Hepatocyte (in vitro differentiated cells): Measurements from ENCODE around the gene CAPZB. TPM values are rescaled to one million over a fixed set of nuclear protein-coding genes. Genes with fewer than 3 reads are reported as not detected.

Experiments used
- DNase-seq: peaks from one replicate; pipeline ENCODE4 v3.0.0-alpha.2; 2016; ENCODE audit warnings: low spot score
- H2AFZ ChIP-seq: fragments of 200-600 bp; sonication (generic); 2 replicates; pipeline ENCODE4 v1.6.0; 2016; ENCODE audit warnings: antibody characterized with exemption, mild to moderate bottlenecking
- H3K27ac ChIP-seq: fragments of 200-600 bp; sonication (generic); 2 replicates; pipeline ENCODE4 v1.5.1; 2016; ENCODE audit warnings: mild to moderate bottlenecking
- H3K27me3 ChIP-seq: fragments of 200-600 bp; sonication (generic); 2 replicates; pipeline ENCODE4 v1.6.1; 2016
- H3K36me3 ChIP-seq: fragments of 200-600 bp; sonication (generic); replicated peaks from 2 replicates; pipeline ENCODE4 v1.5.1; 2016; ENCODE audit warnings: low read depth; ENCODE audit not compliant: insufficient read depth
- H3K4me1 ChIP-seq: fragments of 200-600 bp; sonication (generic); 2 replicates; pipeline ENCODE4 v1.5.1; 2016; ENCODE audit warnings: mild to moderate bottlenecking, moderate library complexity; ENCODE audit not compliant: insufficient read depth
- H3K4me2 ChIP-seq: fragments of 200-600 bp; sonication (generic); 2 replicates; pipeline ENCODE4 v1.6.0; 2016
- H3K4me3 ChIP-seq: fragments of 200-600 bp; sonication (generic); 2 replicates; pipeline ENCODE4 v1.5.1; 2016; ENCODE audit warnings: mild to moderate bottlenecking
- H3K79me2 ChIP-seq: fragments of 200-600 bp; sonication (generic); 2 replicates; pipeline ENCODE4 v1.6.0; 2017; ENCODE audit warnings: mild to moderate bottlenecking
- H3K9me2 ChIP-seq: fragments of 200-600 bp; sonication (generic); replicated peaks from 2 replicates; pipeline ENCODE4 v1.6.0; 2017; ENCODE audit warnings: mild to moderate bottlenecking; ENCODE audit not compliant: insufficient read depth
- H3K9me3 ChIP-seq: fragments of 200-600 bp; sonication (generic); 2 replicates; pipeline ENCODE4 v1.5.1; 2016; ENCODE audit warnings: low read depth, mild to moderate bottlenecking
- H4K20me1 ChIP-seq: fragments of 200-600 bp; sonication (generic); 2 replicates; pipeline ENCODE4 v1.6.0; 2016; ENCODE audit warnings: mild to moderate bottlenecking; ENCODE audit not compliant: insufficient read depth, poor library complexity, severe bottlenecking
- CTCF ChIP-seq: fragments of 200-600 bp; sonication (generic); IDR thresholded peaks from 2 replicates; pipeline ENCODE4 v1.5.1; 2016; ENCODE audit warnings: antibody characterized with exemption, mild to moderate bottlenecking; ENCODE audit not compliant: poor library complexity
- EZH2 ChIP-seq: fragments of 200-600 bp; sonication (generic); IDR thresholded peaks from 2 replicates; pipeline ENCODE4 v1.6.1; 2016; ENCODE audit warnings: antibody characterized with exemption, mild to moderate bottlenecking, borderline replicate concordance
- EZH2phosphoT487 ChIP-seq: fragments of 200-600 bp; sonication (generic); IDR thresholded peaks from one replicate; pipeline ENCODE4 v1.6.1; 2018; ENCODE audit warnings: antibody characterized with exemption, mild to moderate bottlenecking, low read depth, moderate library complexity; ENCODE audit not compliant: unreplicated experiment, severe bottlenecking
- WGBS: methylation state at CpG from one replicate; pipeline ENCODE4 v1.1.6; 2016; ENCODE audit warnings: low lambda C conversion rate; ENCODE audit errors: missing lambda C conversion rate; 5-methylcytosine and 5-hydroxymethylcytosine counted together
- polyA plus RNA-seq: library from polyadenylated mRNA; unstranded; fragments of >200 nt; fragmentation: Nextera tagmentation; extraction: Ambion mirVana; gene quantifications from 2 replicates; pipeline ENCODE4 v1.2.1, GENCODE V29; 2016
- total RNA-seq: library from RNA; depleted of rRNA; stranded (reverse); fragments of >200 nt; gene quantifications from 2 replicates; pipeline ENCODE4 v1.2.3, GENCODE V29; 2014

CAPZB gene
- total and polyA plus RNA-seq, 2 experiments from 2014 or later, result 139 to 261 TPM

GRCh38 chr1:19453741-19454201 is 31.6 kb downstream of the CAPZB start:
- peaks cover 84% of the 10 kb centered on the region for H4K20me1 ChIP-seq
- peaks cover 98% of the 10 kb centered on the region for H3K79me2 ChIP-seq
- 68% methylated on average over 3 of the region's 3 CpGs for WGBS
- no peak overlapping the region for H3K4me2 ChIP-seq
- no peaks in the 10 kb centered on the region for H3K36me3 ChIP-seq
- no peak overlapping the region for H3K4me3 ChIP-seq
- peaks cover 31% of the 10 kb centered on the region for H3K4me1 ChIP-seq
- TF ChIP-seq EZH2, result no peak
- H2AFZ ChIP-seq, result no peak overlapping the region
- no peak for DNase-seq
- H3K9me2 ChIP-seq, result no peaks in the 10 kb centered on the region
- no peaks in the 10 kb centered on the region for H3K27me3 ChIP-seq
- H3K27ac ChIP-seq, result no peak overlapping the region
- H3K9me3 ChIP-seq, result no peaks in the 10 kb centered on the region

GRCh38 chr1:19452221-19452663 is 33.1 kb downstream of the CAPZB start:
- no peaks in the 10 kb centered on the region for H3K36me3 ChIP-seq

GRCh38 chr1:19450811-19451515 is 34.4 kb downstream of the CAPZB start:
- Histone ChIP-seq H3K9me3 (no peaks in the 10 kb centered on the region), H3K4me2 (peak overlapping the region; percentile 36), H4K20me1 (peaks cover 62% of the 10 kb centered on the region), H3K27me3 (no peaks in the 10 kb centered on the region), H3K36me3 (no peaks in the 10 kb centered on the region), H2AFZ (no peak overlapping the region), H3K4me1 (peaks cover 53% of the 10 kb centered on the region), H3K9me2 (no peaks in the 10 kb centered on the region), H3K79me2 (peaks cover 95% of the 10 kb centered on the region), H3K27ac (peak overlapping the region; percentile 71), H3K4me3 (no peak overlapping the region)
- DNase-seq, result peak; percentile 54
- 64% methylated on average over 6 of the region's 6 CpGs for WGBS
- TF ChIP-seq CTCF, result no peak
- TF ChIP-seq EZH2phosphoT487, result no peak
- TF ChIP-seq EZH2, result no peak

More at GRCh38 chr1:19452221-19452663, 33.1 kb downstream of the CAPZB start:
- no peaks in the 10 kb centered on the region for H3K9me2 ChIP-seq
- H4K20me1 ChIP-seq, result peaks cover 71% of the 10 kb centered on the region
- H2AFZ ChIP-seq, result no peak overlapping the region
- no peaks in the 10 kb centered on the region for H3K9me3 ChIP-seq
- WGBS, result 96% methylated on average over 12 of the region's 12 CpGs
- no peak for DNase-seq
- H3K4me3 ChIP-seq, result no peak overlapping the region
- TF ChIP-seq CTCF (no peak), EZH2 (no peak), EZH2phosphoT487 (no peak)
- H3K4me2 ChIP-seq, result no peak overlapping the region
- H3K27me3 ChIP-seq, result no peaks in the 10 kb centered on the region
- peaks cover 44% of the 10 kb centered on the region for H3K4me1 ChIP-seq
- peaks cover 98% of the 10 kb centered on the region for H3K79me2 ChIP-seq
- H3K27ac ChIP-seq, result no peak overlapping the region

- Histone ChIP-seq H3K79me2 (peaks cover 92% of the 10 kb centered on the region), H3K4me3 (no peak overlapping the region), H3K27ac (peak overlapping the region; percentile 85), H3K4me2 (peak overlapping the region; percentile 56), H2AFZ (no peak overlapping the region), H4K20me1 (peaks cover 60% of the 10 kb centered on the region), H3K9me3 (no peaks in the 10 kb centered on the region), H3K27me3 (no peaks in the 10 kb centered on the region), H3K4me1 (peaks cover 54% of the 10 kb centered on the region), H3K36me3 (no peaks in the 10 kb centered on the region), H3K9me2 (no peaks in the 10 kb centered on the region)
- no peak for TF ChIP-seq CTCF
- no peak for TF ChIP-seq EZH2
- no peak for TF ChIP-seq EZH2phosphoT487
- no peak for DNase-seq
- WGBS, result 84% methylated on average over 12 of the region's 13 CpGs
Observed at GRCh38 chr1:19449454-19450228, 35.7 kb downstream of the CAPZB start.
